SIG-M5 treated with dmso at 0.1 percent for 504 hours (cell line): ENCODE results near the gene MICB.

Experiments used
- DNase-seq: peaks from one replicate; lab custom pipeline; 2025; ENCODE audit not compliant: unreplicated experiment; lab: John Stamatoyannopoulos, UW

The MICB gene

GRCh38 chr6:31559606-31559957 lies 61.6 kb downstream of the MICB start:
- no peak for DNase-seq

- peak; percentile 94 for DNase-seq
Observed at GRCh38 chr6:31559958-31560696, 62.2 kb downstream of the MICB start.

DNA sequence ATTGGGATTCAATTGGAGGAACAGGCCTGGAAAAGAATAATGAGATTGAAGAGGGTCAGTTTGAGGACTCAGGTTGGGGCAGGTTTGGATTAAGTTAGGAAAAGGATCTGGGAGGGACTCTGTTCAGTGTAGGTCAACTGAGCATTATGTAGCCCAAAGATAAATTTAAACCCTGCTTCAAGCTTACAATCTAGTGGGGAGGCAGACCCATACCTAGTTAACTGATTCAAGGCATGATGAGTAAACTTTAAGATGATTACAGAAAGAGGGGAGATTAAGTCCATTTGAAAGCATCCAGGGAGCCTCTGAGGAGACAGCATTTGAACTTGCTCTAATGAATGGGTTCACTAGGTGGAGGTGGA lies 62.7 kb downstream of the MICB start:
- DNase-seq = no peak
